GM19193 (cell line): Measurements from ENCODE around the gene PRR16.

ENCODE experiments used
- POLR2A ChIP-seq: IDR thresholded peaks from 4 replicates; pipeline ENCODE4 v1.6.1; 2011; ENCODE audit not compliant: insufficient read depth, insufficient read length; ENCODE audit errors: extremely low read depth

The PRR16 gene

GRCh38 chr5:120529386-120529785 lies 65.3 kb downstream of the PRR16 start:
- no peak for TF ChIP-seq POLR2A

GRCh38 chr5:120531215-120531614 lies 67.1 kb downstream of the PRR16 start:
- TF ChIP-seq POLR2A, result no peak

- TF ChIP-seq POLR2A, result no peak
Observed at GRCh38 chr5:120532835-120533234, 68.7 kb downstream of the PRR16 start.

GRCh38 chr5:120533581-120533980 lies 69.5 kb downstream of the PRR16 start:
- no peak for TF ChIP-seq POLR2A

GRCh38 chr5:120535900-120536299 lies 71.8 kb downstream of the PRR16 start:
- TF ChIP-seq POLR2A, result no peak

GRCh38 chr5:120538149-120538548 lies 74.0 kb downstream of the PRR16 start:
- TF ChIP-seq POLR2A, result no peak

GRCh38 chr5:120538644-120539043 lies 74.5 kb downstream of the PRR16 start:
- no peak for TF ChIP-seq POLR2A

- TF ChIP-seq POLR2A, result no peak
Observed at GRCh38 chr5:120539471-120539870, 75.4 kb downstream of the PRR16 start.

GRCh38 chr5:120540097-120540496 lies 76.0 kb downstream of the PRR16 start:
- TF ChIP-seq POLR2A, result no peak

GRCh38 chr5:120544043-120544442 lies 79.9 kb downstream of the PRR16 start:
- TF ChIP-seq POLR2A, result no peak

GRCh38 chr5:120545007-120545406 lies 80.9 kb downstream of the PRR16 start:
- TF ChIP-seq POLR2A, result no peak

- no peak for TF ChIP-seq POLR2A
Observed at GRCh38 chr5:120545951-120546350, 81.9 kb downstream of the PRR16 start.

GRCh38 chr5:120546922-120547321 lies 82.8 kb downstream of the PRR16 start:
- no peak for TF ChIP-seq POLR2A

GRCh38 chr5:120550358-120550757 lies 86.3 kb downstream of the PRR16 start:
- TF ChIP-seq POLR2A, result no peak

GRCh38 chr5:120552638-120553037 lies 88.5 kb downstream of the PRR16 start:
- no peak for TF ChIP-seq POLR2A

- no peak for TF ChIP-seq POLR2A
Observed at GRCh38 chr5:120555345-120555744, 91.2 kb downstream of the PRR16 start.

- TF ChIP-seq POLR2A, result no peak
Observed at GRCh38 chr5:120564013-120564412, 99.9 kb downstream of the PRR16 start.
